ENCODE results near the gene CAD. TPM values are rescaled to one million over a fixed set of nuclear protein-coding genes. Genes with fewer than 3 reads are reported as not detected.
A peak's percentile ranks its signal among the peaks of the same experiment; 100 is the strongest.

Gene CAD
- total RNA-seq, 1 experiment from 2014 or later, result 130 TPM

GRCh38 chr2:27202854-27203253, 14.3 kb upstream of the CAD start:
- Histone ChIP-seq H3K23me2 (ENCODE audit: insufficient read length, low read depth, low read length, poor library complexity, severe bottlenecking) (no peaks in the 10 kb centered on the region), H3K4ac (ENCODE audit: low read depth, low read length) (no peak overlapping the region), H4K20me1 (ENCODE audit: control insufficient read depth, insufficient read depth, insufficient read length) (no peaks in the 10 kb centered on the region), H3K4me1 (ENCODE audit: insufficient read depth, low read length) (no peaks in the 10 kb centered on the region), H3K79me1 (ENCODE audit: insufficient read depth, low read depth, low read length, poor library complexity, severe bottlenecking) (no peaks in the 10 kb centered on the region), H3K79me2 (ENCODE audit: insufficient read depth, low read length) (no peaks in the 10 kb centered on the region), H3K27ac (ENCODE audit: insufficient read length, low read depth, low read length) (no peak overlapping the region), H3T11ph (ENCODE audit: low read length) (no peak overlapping the region), H2AK5ac (ENCODE audit: insufficient read length, low read length) (no peak overlapping the region), H3K23ac (ENCODE audit: insufficient read length, low read depth, low read length) (no peak overlapping the region), H3K18ac (ENCODE audit: insufficient read length, low read depth, low read length) (no peak overlapping the region), H2BK5ac (ENCODE audit: insufficient read length, low read length) (no peak overlapping the region), H3K9ac (ENCODE audit: extremely low read depth, insufficient read length, low read length) (no peak overlapping the region), H2BK12ac (ENCODE audit: insufficient read length, low read depth, low read length) (no peak overlapping the region), H2BK15ac (ENCODE audit: low read depth, low read length) (no peak overlapping the region), H3K4me2 (ENCODE audit: insufficient read depth, insufficient read length, low read length) (no peak overlapping the region), H3K9me3 (ENCODE audit: control insufficient read depth, low read depth, low read length) (no peaks in the 10 kb centered on the region), H3K56ac (ENCODE audit: insufficient read length, low read depth, low read length) (no peak overlapping the region), H2BK20ac (ENCODE audit: low read depth, low read length, poor library complexity, severe bottlenecking) (no peak overlapping the region), H3K14ac (ENCODE audit: insufficient read depth, low read length) (no peak overlapping the region), H4K91ac (ENCODE audit: insufficient read length, low read depth, low read length) (no peak overlapping the region), H3K27me3 (ENCODE audit: insufficient read depth, low read length) (no peaks in the 10 kb centered on the region), H2BK120ac (ENCODE audit: low read depth, low read length, poor library complexity, severe bottlenecking) (no peak overlapping the region), H2AFZ (ENCODE audit: low read length) (no peak overlapping the region), H4K5ac (ENCODE audit: insufficient read length, low read depth, low read length) (no peak overlapping the region), H4K8ac (replicated peaks; ENCODE audit: insufficient read length, low read depth, low read length) (no peak overlapping the region)
- WGBS (ENCODE audit: extremely low coverage, insufficient read length, low lambda C conversion rate), result no CpG with 5 or more reads among the region's 2 CpGs
- Mint-ChIP-seq H3K36me3 (ENCODE audit: insufficient read depth in 1 of 3, low read depth in 3 of 3) (peaks cover 57 to 92% (median 83%) of the 10 kb centered on the region in 3 experiments), H3K4me1 (peaks cover 0 to under 1% of the 10 kb centered on the region in 2 experiments; a peak in 1 of 4 replicates), H3K27ac (peak overlapping the region in 1 of 3 experiments; percentile 3; a peak in 1 of 7 replicates), H3K9me3 (no peaks in the 10 kb centered on the region), H3K4me3 (no peak overlapping the region), H3K27me3 (ENCODE audit: low read depth) (no peaks in the 10 kb centered on the region)
- DNase-seq, result no peak
- no peak for TF ChIP-seq CTCF (conservative IDR thresholded peaks at IDR 0.05)

Measured in H9 (cell line).